GM19452 (cell line): ENCODE results near the gene ENOX1.

Source experiments
- ATAC-seq: cut with Tn5 transposase; IDR thresholded peaks from one replicate; pipeline ENCODE4 v1.9.1; 2021; ENCODE audit not compliant: unreplicated experiment

The ENOX1 gene

GRCh38 chr13:43266936-43267615, 519.7 kb downstream of the ENOX1 start:
- ATAC-seq: no peak

- ATAC-seq: no peak
These were observed 521.7 kb downstream of the ENOX1 start for GRCh38 chr13:43265028-43265427.

GRCh38 chr13:43264458-43264857, 522.3 kb downstream of the ENOX1 start:
- no peak for ATAC-seq

GRCh38 chr13:43263047-43263446, 523.7 kb downstream of the ENOX1 start:
- ATAC-seq: no peak

GRCh38 chr13:43260999-43261398, 525.8 kb downstream of the ENOX1 start:
- ATAC-seq: no peak

- no peak for ATAC-seq
These were observed 528.0 kb downstream of the ENOX1 start for GRCh38 chr13:43258771-43259170.

GRCh38 chr13:43257765-43258164, 529.0 kb downstream of the ENOX1 start:
- ATAC-seq: no peak

GRCh38 chr13:43251961-43252360, 534.8 kb downstream of the ENOX1 start:
- ATAC-seq: no peak

- no peak for ATAC-seq
These were observed 540.4 kb downstream of the ENOX1 start for GRCh38 chr13:43246382-43246781.

GRCh38 chr13:43245374-43245964, 541.3 kb downstream of the ENOX1 start:
- ATAC-seq: no peak

- no peak for ATAC-seq
These were observed 542.3 kb downstream of the ENOX1 start for GRCh38 chr13:43244481-43244880.

GRCh38 chr13:43243711-43244110, 543.1 kb downstream of the ENOX1 start:
- no peak for ATAC-seq

- ATAC-seq: no peak
These were observed 544.7 kb downstream of the ENOX1 start for GRCh38 chr13:43242040-43242439.

GRCh38 chr13:43240278-43240677, 546.5 kb downstream of the ENOX1 start:
- peak; percentile 73 for ATAC-seq

- no peak for ATAC-seq
These were observed 547.4 kb downstream of the ENOX1 start for GRCh38 chr13:43239275-43239840.

- ATAC-seq: no peak
These were observed 548.3 kb downstream of the ENOX1 start for GRCh38 chr13:43238341-43239083.

- no peak for ATAC-seq
These were observed 549.2 kb downstream of the ENOX1 start for GRCh38 chr13:43237616-43238015.

GRCh38 chr13:43235028-43235427, 551.7 kb downstream of the ENOX1 start:
- ATAC-seq: no peak

- ATAC-seq: no peak
These were observed 553.9 kb downstream of the ENOX1 start for GRCh38 chr13:43232873-43233265.

GRCh38 chr13:43232144-43232872, 554.5 kb downstream of the ENOX1 start:
- ATAC-seq: no peak

GRCh38 chr13:43230989-43231388, 555.8 kb downstream of the ENOX1 start:
- no peak for ATAC-seq
